RWPE1 (cell line): ENCODE results near the gene KCNH1.

Experiments
- CTCF ChIA-PET: fragments of 350-600 bp; sonication (Branson Sonifier 250); formaldehyde crosslinking; extraction: SDS; loops from one replicate; lab custom pipeline; 2021; lab: Yijun Ruan, JAX
- POLR2A ChIA-PET: fragments of 400-600 bp; formaldehyde crosslinking; extraction: SDS; loops from one replicate; lab custom pipeline; 2020; ENCODE audit warnings: antibody characterized with exemption; ENCODE audit not compliant: low non-redundant PET; lab: Yijun Ruan, JAX
- DNase-seq: peaks from one replicate; pipeline ENCODE4 v3.0.0; 2012; ENCODE audit warnings: low spot score
- H3K27ac ChIP-seq: fragments of 450-650 bp; 2 replicates; pipeline ENCODE4 v1.5.1; 2017
- CTCF ChIP-seq: fragments of 450-650 bp; conservative IDR thresholded peaks from 2 replicates; pipeline ENCODE4 v1.5.1; 2017; ENCODE audit warnings: low read depth, mild to moderate bottlenecking

The KCNH1 gene

GRCh38 chr1:210857146-210857663 is 276.7 kb downstream of the KCNH1 start:
- TF ChIP-seq CTCF: no peak
- CTCF ChIA-PET: interaction anchor here (0.8 kb wide), 1 partner anchor 164 kb away, joined by 3 read pairs; no protein-coding TSS in a partner anchor
- POLR2A ChIA-PET: no interaction called here
- no peak overlapping the region for H3K27ac ChIP-seq
- DNase-seq: no peak

- CTCF ChIA-PET: interaction anchor here (0.9 kb wide), 1 partner anchor 95 kb away, joined by 3 read pairs; no protein-coding TSS in a partner anchor
- POLR2A ChIA-PET: no interaction called here
- no peak for DNase-seq
- H3K27ac ChIP-seq: no peak overlapping the region
- TF ChIP-seq CTCF: no peak
These were observed 278.5 kb downstream of the KCNH1 start for GRCh38 chr1:210855440-210855839.

GRCh38 chr1:210853276-210853675 is 280.7 kb downstream of the KCNH1 start:
- CTCF ChIA-PET: no interaction called here
- H3K27ac ChIP-seq: no peak overlapping the region
- POLR2A ChIA-PET: no interaction called here
- no peak for DNase-seq
- TF ChIP-seq CTCF: no peak

GRCh38 chr1:210850556-210850955 is 283.4 kb downstream of the KCNH1 start:
- DNase-seq: no peak

GRCh38 chr1:210848474-210848873 is 285.5 kb downstream of the KCNH1 start:
- H3K27ac ChIP-seq: no peak overlapping the region
- no peak for DNase-seq
- ChIA-PET POLR2A (no interaction called here), CTCF (no interaction called here)
- TF ChIP-seq CTCF: no peak

More at GRCh38 chr1:210850556-210850955, 283.4 kb downstream of the KCNH1 start:
- H3K27ac ChIP-seq: no peak overlapping the region
- CTCF ChIA-PET: interaction anchor here (0.6 kb wide), 2 partner anchors 162 to 619 kb away, joined by 3 read pairs; no protein-coding TSS in a partner anchor
- no peak for TF ChIP-seq CTCF
- POLR2A ChIA-PET: no interaction called here

- ChIA-PET CTCF (no interaction called here), POLR2A (no interaction called here)
- TF ChIP-seq CTCF: no peak
- no peak for DNase-seq
- no peak overlapping the region for H3K27ac ChIP-seq
These were observed 291.9 kb downstream of the KCNH1 start for GRCh38 chr1:210841926-210842625.
